ENCODE results near the gene NECAP2. TPM values are rescaled to one million over a fixed set of nuclear protein-coding genes. Genes with fewer than 3 reads are reported as not detected.
"Not testable (repeated sequence)": the region's sequence is repeated elsewhere in the genome, so short reads cannot be mapped to it uniquely, and the experiment has no call there.

The NECAP2 gene
- total RNA-seq, 4 donors from 2014 or later, result 26.2 to 43.9 (median 37.5) TPM

DNA sequence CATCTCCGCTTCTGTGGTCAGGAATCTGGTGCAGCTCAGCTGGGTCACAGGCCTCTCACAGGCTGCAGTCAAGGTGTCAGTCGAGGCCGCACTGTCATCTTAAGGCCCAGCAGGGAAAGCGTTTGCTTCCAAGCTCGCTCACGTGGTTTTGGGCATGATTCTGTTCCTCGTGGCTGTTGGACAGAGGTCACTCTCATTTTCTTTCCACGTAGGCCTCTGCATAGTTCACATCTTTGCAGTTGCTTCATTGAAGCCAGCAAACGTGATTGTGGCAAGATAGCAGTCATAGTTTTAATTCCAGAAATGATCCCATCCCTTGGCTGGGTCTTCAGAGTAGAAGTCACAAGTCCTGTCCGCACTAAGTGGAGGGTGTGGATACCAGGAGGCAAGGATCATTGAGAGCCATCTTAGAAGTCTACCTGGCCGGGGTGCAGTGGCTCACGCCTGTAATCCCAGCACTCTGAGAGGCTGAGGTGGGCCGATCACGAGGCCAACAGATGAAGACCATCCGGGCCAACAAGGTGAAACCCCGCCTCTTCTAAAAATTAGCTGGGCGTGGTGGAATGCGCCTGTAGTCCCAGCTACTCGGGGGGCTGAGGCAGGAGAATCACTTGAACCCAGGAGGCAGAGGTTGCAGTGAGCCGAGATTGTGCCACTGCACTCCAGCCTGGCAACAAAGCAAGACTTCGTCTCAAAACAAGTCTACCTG lies 24.5 kb downstream of the NECAP2 start:
- DNase-seq (ENCODE audit: extremely low spot score), result no peak
- 88% methylated on average over 12 of the region's 21 CpGs for WGBS
- Histone ChIP-seq H3K9me3 (no peaks in the 10 kb centered on the region), H3K27me3 (no peaks in the 10 kb centered on the region), H3K36me3 (peaks cover 0 to 49% (median 33%) of the 10 kb centered on the region in 4 donors), H3K4me3 (no peak overlapping the region), H3K27ac (replicated peaks in 1 of 4) (no peak overlapping the region), H3K4me1 (no peaks in the 10 kb centered on the region)
- TF ChIP-seq, protein P1, sequence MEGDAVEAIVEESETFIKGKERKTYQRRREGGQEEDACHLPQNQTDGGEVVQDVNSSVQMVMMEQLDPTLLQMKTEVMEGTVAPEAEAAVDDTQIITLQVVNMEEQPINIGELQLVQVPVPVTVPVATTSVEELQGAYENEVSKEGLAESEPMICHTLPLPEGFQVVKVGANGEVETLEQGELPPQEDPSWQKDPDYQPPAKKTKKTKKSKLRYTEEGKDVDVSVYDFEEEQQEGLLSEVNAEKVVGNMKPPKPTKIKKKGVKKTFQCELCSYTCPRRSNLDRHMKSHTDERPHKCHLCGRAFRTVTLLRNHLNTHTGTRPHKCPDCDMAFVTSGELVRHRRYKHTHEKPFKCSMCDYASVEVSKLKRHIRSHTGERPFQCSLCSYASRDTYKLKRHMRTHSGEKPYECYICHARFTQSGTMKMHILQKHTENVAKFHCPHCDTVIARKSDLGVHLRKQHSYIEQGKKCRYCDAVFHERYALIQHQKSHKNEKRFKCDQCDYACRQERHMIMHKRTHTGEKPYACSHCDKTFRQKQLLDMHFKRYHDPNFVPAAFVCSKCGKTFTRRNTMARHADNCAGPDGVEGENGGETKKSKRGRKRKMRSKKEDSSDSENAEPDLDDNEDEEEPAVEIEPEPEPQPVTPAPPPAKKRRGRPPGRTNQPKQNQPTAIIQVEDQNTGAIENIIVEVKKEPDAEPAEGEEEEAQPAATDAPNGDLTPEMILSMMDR (IDR thresholded peaks at IDR 0.05), result no peak
- TF ChIP-seq EP300 (IDR thresholded peaks at IDR 0.05), result no peak
- TF ChIP-seq POLR2A (IDR thresholded peaks at IDR 0.05; ENCODE audit: low read depth), result no peak
- no peak for TF ChIP-seq POLR2AphosphoS5 (IDR thresholded peaks at IDR 0.05)
- intact Hi-C loops (cut with DNase I), result no loop called here

- H3K36me3 ChIP-seq, result peaks cover 5 to 32% (median 22%) of the 10 kb centered on the region in 4 donors
- TF ChIP-seq POLR2AphosphoS5 (IDR thresholded peaks at IDR 0.05) (no peak), POLR2A (IDR thresholded peaks at IDR 0.05; ENCODE audit: low read depth) (no peak), EP300 (IDR thresholded peaks at IDR 0.05) (no peak)
- TF ChIP-seq, protein P1 (IDR thresholded peaks at IDR 0.05), result no peak
- no peak overlapping the region for H3K27ac ChIP-seq (replicated peaks in 1 of 4)
- intact Hi-C loops (cut with DNase I), result no loop called here
- 73% methylated on average over 3 of the region's 3 CpGs for WGBS
- H3K4me1 ChIP-seq, result no peaks in the 10 kb centered on the region
- no peak overlapping the region for H3K4me3 ChIP-seq
- no peaks in the 10 kb centered on the region for H3K27me3 ChIP-seq
- no peaks in the 10 kb centered on the region for H3K9me3 ChIP-seq
- no peak for DNase-seq (ENCODE audit: extremely low spot score)
Measured at GRCh38 chr1:16468558-16468957, 28.0 kb downstream of the NECAP2 start.

DNA sequence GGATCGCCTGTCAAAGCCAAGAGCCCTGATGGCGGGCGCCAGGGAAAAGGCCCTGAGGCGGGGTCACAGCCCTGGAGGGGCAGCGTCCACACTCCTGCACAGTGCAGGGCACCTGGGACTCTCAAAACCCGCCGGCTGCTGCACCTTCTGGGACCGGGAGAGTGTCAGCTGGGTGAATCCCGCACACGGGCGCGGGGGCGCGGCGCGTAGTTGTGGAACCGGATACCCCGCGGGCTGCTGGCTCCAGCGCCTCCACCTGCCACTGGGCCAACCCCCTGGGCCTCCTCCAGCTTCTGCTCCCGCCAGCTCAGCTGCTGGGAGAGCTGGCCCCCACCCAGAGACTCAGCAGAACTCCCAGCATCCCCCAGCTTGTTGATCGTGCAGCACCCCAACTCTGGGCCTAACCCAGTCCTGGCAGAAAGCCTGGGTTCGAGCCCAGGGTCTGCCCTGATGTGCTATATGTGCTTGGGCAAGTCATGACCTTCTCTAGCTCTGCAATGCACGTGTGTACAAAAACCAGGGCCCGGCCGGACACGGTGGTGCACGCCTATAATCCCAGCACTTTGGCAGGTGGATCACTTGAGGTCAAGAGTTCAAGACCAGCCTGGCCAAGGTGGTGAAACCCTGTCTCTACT lies 33.8 kb downstream of the NECAP2 start:
- DNase-seq (ENCODE audit: extremely low spot score), result no peak
- 95% methylated on average over 21 of the region's 28 CpGs for WGBS
- Histone ChIP-seq H3K9me3 (no peaks in the 10 kb centered on the region), H3K27me3 (no peaks in the 10 kb centered on the region), H3K27ac (replicated peaks in 1 of 4) (no peak overlapping the region), H3K36me3 (peaks cover 48 to 69% (median 67%) of the 10 kb centered on the region in 4 donors), H3K4me3 (no peak overlapping the region), H3K4me1 (no peaks in the 10 kb centered on the region)
- TF ChIP-seq EP300 (IDR thresholded peaks at IDR 0.05) (no peak), POLR2AphosphoS5 (IDR thresholded peaks at IDR 0.05) (no peak), POLR2A (IDR thresholded peaks at IDR 0.05; ENCODE audit: low read depth) (no peak)
- TF ChIP-seq, protein P1 (IDR thresholded peaks at IDR 0.05), result no peak
- intact Hi-C loops (cut with DNase I), result no loop called here

DNA sequence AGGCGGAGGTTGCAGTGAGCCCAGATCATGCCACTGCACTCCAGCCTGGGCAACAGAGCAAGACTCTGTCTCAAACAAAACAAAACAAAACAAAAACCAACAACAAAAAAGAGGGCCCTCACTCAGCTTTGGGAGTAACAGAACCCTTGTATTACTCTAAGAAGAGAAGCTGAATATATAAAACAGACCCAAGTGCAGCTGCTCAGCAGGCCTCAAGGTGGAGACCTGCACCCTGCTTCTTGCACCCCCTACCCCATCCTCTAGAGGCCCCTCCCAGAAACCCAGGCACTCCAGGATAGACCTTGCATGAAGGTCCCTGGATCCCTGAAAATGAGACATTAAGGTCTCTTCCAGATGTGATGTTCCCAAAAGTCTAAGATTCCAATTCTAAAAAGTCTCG lies 34.4 kb downstream of the NECAP2 start:
- peaks cover 54 to 75% (median 72%) of the 10 kb centered on the region in 4 donors for H3K36me3 ChIP-seq
- intact Hi-C loops (cut with DNase I); H3K4me1 ChIP-seq; H3K27ac ChIP-seq (replicated peaks in 1 of 4); DNase-seq (ENCODE audit: extremely low spot score); H3K4me3 ChIP-seq; H3K27me3 ChIP-seq; H3K9me3 ChIP-seq: not testable (repeated sequence)
- WGBS, result 91% methylated on average over 2 of the region's 2 CpGs

DNA sequence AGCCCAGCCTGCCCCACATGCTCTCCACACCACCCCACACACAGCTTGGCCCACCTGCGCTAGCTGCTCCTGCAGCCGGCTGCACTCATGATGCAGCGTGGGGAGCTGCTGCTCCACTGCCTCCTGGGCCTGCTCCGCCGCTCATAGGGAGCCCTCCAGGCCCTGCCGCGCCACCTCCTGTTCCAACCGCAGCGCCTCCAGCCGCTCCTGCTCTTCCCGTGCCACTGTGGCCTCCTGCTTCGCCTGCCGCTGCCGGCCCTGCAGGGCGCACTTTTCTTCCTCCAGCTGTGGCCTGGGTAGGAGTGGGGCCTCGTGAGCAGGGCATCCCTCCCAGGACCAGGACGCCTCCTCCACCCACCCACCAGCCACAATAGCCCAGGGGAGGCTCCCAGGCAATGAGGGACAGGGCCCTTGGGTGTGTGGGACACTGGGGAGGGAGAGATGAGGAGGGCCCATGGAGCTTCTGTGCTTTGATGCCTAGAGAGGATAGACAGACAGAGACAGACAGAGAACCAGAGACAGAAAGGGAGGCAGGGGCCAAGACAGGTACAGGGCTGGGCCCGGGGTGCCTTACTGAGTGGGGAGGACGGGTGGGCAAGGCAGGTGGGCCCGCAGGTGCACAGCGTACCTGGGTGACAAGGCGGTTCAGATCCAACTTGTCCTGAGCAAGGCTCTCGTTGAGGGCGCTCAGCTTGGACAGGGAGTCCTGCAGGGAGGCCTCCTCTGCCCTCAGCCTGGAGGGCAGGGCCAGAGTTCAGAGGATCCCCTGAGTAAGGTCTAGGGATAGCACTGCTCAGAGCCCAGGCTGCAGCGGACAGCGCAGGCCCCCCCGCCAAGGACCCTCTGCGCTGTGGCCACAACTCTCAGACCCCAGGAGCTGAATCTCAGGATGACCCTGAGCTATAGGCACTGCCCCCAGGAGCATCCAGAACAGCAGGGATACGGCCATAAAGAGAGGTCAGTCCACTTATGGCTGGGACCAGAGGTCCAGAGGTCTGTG lies 35.5 kb downstream of the NECAP2 start:
- H3K4me1 ChIP-seq; H3K4me3 ChIP-seq; H3K9me3 ChIP-seq; H3K27me3 ChIP-seq; H3K27ac ChIP-seq (replicated peaks in 1 of 4); intact Hi-C loops (cut with DNase I); DNase-seq (ENCODE audit: extremely low spot score): not testable (repeated sequence)
- H3K36me3 ChIP-seq, result peaks cover 64 to 87% (median 84%) of the 10 kb centered on the region in 4 donors
- 90% methylated on average over 22 of the region's 29 CpGs for WGBS

All from esophagus muscularis mucosa (tissue), 4 donors.